NOMO-1 (cell line): ENCODE measurements around the gene ZNF516.

Experiments
- DNase-seq, 2 experiments: peaks; one replicate each; lab custom pipeline; 2025; ENCODE audit not compliant: unreplicated experiment in 2 of 2; lab: John Stamatoyannopoulos, UW

The ZNF516 gene

DNA sequence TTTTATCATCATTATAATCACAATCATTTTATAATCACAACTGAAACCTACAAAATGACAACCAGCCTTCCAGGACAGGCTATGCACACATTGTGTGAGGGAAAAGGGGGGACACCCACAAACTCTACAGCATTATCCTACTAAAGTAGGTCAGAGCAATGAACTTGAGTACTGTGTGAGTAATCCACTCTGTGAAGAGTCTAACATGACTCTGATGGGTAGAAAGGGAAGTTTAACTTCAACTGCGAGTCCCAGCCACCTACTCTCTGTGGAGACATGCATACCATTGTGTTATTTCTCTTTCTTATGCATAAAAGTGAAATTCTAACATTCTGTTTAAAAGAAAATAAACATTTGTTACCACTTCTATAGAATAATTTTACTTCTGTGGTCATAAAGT, 177.9 kb downstream of the ZNF516 start:
- DNase-seq, result no peak

DNA sequence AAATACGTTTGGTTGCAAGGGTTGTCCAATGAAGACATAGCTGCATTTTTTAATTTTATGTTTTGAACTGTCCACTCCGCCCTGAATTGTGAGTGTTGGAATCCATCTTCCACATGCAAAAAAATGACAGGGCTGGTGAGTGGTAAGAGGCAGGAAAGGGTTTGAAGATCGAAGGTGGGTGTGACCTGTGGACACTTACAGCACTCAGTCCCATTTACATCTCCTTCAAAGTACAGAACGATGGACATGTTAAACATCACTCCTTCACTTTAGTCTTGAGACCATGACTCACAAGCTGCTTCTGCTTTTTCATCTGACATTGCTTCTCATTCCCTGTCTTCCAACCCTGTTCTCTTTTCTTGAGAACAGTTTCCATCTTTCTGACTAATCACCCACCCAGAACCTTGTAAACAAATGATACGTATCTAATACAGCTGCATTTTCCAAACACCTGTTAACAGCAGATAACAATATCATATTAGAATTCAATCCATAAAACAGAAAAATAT, 179.3 kb downstream of the ZNF516 start:
- DNase-seq, result no peak

DNA sequence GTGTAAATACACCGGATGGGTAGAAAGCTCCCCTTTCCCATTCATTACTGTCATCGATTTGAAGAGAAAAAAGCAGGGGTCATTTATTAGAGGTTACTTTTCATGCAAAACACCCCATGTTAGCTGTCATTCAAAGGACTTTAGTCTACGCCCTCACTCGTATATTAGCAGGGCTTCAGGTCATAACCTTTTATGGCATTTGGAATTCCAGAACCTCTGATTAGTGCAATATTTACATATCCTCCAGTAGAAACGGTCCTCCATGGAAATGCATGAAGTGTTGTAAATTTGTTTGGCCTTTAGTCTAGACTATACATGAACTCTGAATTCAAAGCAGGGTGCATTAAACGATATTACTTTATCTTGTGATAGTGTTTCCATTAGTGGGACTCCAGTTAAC, 180.5 kb downstream of the ZNF516 start:
- DNase-seq, result no peak

- no peak for DNase-seq
These were observed 181.0 kb downstream of the ZNF516 start for GRCh38 chr18:76314015-76314414.
